Ishikawa (cell line): Measurements from ENCODE around the gene TRAF1.

Source experiments
- CEBPB ChIP-seq: IDR thresholded peaks from 2 replicates; pipeline ENCODE4 v1.6.1; 2012
- CREB1 ChIP-seq: IDR thresholded peaks from 2 replicates; pipeline ENCODE4 v1.6.1; 2012; ENCODE audit warnings: low read depth
- EGR1 ChIP-seq: IDR thresholded peaks from 2 replicates; pipeline ENCODE4 v1.6.1; 2012
- EP300 ChIP-seq: IDR thresholded peaks from 2 replicates; pipeline ENCODE4 v1.6.1; 2012; ENCODE audit warnings: borderline replicate concordance
- FOXM1 ChIP-seq: IDR thresholded peaks from 2 replicates; pipeline ENCODE4 v1.6.1; 2012; ENCODE audit warnings: low read depth, borderline replicate concordance
- RAD21 ChIP-seq: IDR thresholded peaks from 2 replicates; pipeline ENCODE4 v1.6.1; 2012; ENCODE audit warnings: low read depth
- TAF1 ChIP-seq: IDR thresholded peaks from 2 replicates; pipeline ENCODE4 v1.6.1; 2012; ENCODE audit warnings: low read depth, mild to moderate bottlenecking
- TCF12 ChIP-seq: IDR thresholded peaks from 2 replicates; pipeline ENCODE4 v1.6.1; 2012; ENCODE audit warnings: low read depth
- TEAD4 ChIP-seq: IDR thresholded peaks from 2 replicates; pipeline ENCODE4 v1.6.1; 2012
- YY1 ChIP-seq: IDR thresholded peaks from 2 replicates; pipeline ENCODE4 v1.6.1; 2012; ENCODE audit warnings: low read depth
- ZBTB7A ChIP-seq: IDR thresholded peaks from 2 replicates; pipeline ENCODE4 v1.6.1; 2012; ENCODE audit warnings: low read depth
- TF ChIP-seq, protein P1 (sequence below): IDR thresholded peaks from 2 replicates; pipeline ENCODE4 v1.6.1; 2012; ENCODE audit warnings: low read depth, mild to moderate bottlenecking
- TF ChIP-seq, protein P2 (sequence below): IDR thresholded peaks from 2 replicates; pipeline ENCODE4 v1.6.1; 2012

DNA sequence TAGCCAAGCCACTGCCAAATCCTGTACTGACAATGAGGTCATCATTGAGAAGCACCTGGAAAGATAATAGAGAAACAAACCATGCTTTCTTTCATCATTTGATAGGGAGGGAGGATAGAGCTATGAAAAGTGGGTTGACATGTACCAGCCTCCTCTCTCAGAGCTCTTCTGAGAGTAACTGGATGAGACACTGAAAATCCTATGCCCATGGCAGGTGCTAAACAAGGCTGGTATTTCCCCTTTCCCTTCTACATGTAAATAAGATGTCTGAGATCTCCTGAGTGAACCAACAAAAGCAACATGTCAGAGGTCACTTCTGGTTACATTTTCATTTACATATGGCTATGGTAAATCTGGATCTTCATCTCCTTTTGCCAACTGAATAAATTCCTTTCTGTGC is 45.3 kb upstream of the TRAF1 start:
- TF ChIP-seq, protein P1, sequence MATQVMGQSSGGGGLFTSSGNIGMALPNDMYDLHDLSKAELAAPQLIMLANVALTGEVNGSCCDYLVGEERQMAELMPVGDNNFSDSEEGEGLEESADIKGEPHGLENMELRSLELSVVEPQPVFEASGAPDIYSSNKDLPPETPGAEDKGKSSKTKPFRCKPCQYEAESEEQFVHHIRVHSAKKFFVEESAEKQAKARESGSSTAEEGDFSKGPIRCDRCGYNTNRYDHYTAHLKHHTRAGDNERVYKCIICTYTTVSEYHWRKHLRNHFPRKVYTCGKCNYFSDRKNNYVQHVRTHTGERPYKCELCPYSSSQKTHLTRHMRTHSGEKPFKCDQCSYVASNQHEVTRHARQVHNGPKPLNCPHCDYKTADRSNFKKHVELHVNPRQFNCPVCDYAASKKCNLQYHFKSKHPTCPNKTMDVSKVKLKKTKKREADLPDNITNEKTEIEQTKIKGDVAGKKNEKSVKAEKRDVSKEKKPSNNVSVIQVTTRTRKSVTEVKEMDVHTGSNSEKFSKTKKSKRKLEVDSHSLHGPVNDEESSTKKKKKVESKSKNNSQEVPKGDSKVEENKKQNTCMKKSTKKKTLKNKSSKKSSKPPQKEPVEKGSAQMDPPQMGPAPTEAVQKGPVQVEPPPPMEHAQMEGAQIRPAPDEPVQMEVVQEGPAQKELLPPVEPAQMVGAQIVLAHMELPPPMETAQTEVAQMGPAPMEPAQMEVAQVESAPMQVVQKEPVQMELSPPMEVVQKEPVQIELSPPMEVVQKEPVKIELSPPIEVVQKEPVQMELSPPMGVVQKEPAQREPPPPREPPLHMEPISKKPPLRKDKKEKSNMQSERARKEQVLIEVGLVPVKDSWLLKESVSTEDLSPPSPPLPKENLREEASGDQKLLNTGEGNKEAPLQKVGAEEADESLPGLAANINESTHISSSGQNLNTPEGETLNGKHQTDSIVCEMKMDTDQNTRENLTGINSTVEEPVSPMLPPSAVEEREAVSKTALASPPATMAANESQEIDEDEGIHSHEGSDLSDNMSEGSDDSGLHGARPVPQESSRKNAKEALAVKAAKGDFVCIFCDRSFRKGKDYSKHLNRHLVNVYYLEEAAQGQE, result no peak
- TF ChIP-seq FOXM1 (no peak), YY1 (no peak), EP300 (no peak), ZBTB7A (no peak), CREB1 (no peak), TEAD4 (no peak), TAF1 (no peak), CEBPB (no peak), RAD21 (no peak), EGR1 (no peak), TCF12 (no peak)
- TF ChIP-seq, protein P2, sequence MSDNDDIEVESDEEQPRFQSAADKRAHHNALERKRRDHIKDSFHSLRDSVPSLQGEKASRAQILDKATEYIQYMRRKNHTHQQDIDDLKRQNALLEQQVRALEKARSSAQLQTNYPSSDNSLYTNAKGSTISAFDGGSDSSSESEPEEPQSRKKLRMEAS, result no peak
